T1000 (cell line): Measurements from ENCODE around the gene NCKIPSD.
"Not testable (repeated sequence)": the region's sequence is repeated elsewhere in the genome, so short reads cannot be mapped to it uniquely, and the experiment has no call there.

ENCODE experiments used
- DNase-seq: peaks from one replicate; lab custom pipeline; 2025; ENCODE audit warnings: mixed read lengths; lab: John Stamatoyannopoulos, UW

NCKIPSD gene

DNA sequence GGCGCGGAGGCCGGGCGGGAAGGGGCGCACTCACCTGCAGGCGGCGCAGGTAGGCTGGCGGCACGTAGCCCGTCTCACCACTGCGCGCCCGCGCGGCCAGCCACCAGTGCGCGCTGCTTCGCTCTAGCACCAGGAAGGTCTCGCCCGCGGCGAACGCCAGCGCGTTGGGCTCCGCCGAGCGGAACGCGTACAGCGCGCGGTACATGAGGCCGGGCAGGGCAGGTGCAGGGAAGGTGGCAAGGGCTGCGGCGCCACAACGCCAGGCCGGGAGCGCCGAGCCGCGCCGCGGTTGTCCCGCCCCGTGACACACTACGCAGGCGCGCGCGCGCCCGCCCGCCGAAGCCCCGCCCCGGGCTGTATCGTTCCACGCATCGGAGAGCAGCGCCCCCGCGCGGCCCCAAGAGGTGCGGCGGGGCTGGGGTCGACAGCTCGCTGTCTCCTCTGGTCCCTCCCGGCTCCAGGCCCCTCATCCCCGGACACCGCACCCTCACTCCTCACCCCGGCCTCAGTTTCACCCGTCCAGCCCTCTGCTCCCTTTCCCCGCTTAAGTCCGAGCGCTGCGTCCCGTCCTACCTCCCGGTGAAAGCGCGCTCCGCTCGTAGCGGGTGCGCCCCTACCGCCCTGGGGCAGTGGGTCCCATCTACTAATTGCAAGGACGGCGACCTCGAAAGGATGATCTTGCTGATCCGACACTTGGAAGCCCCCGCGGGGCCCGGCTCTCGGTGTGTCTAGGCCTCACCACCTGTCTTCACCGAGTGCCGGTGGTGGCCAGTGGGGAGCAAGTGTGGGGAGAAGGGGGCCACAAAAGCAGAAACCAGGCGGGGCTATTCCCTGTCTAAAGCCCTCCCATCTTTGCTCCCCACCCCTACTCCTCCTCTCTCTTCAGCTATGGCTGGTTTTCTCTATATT, at the start of gene NCKIPSD:
Gene NCKIPSD (minus strand): TSS at position 313 of the 909 bp plus-strand sequence. CDS start 108 bp downstream, at position 205.
- peak; percentile 83 for DNase-seq

DNA sequence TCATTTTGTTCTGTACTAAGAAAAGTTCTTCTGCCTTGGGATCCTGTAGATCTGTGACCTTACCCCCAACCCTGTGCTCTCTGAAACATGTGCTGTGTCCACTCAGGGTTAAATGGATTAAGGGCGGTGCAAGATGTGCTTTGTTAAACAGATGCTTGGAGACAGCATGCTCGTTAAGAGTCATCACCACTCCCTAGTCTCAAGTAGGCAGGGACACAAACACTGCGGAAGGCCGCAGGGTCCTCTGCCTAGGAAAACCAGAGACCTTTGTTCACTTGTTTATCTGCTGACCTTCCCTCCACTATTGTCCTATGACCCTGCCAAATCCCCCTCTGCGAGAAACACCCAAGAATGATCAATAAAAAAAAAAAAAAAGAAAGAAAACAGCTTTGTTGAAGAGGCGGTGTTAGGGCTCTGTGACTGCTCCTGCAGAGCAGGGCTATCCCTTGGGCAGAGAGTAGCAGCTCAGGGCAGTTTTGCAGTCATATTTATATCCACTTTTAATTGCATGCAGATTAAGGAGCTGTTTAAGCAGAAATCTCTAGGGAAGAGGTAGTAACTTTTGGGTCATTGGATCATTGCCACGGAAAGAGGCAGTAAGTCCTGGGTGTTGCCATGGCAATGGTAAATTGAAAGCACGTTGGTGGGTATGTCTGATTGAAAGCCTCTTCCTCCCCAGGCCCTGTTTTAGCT, 49.5 kb upstream of the NCKIPSD start:
- not testable (repeated sequence) for DNase-seq

DNA sequence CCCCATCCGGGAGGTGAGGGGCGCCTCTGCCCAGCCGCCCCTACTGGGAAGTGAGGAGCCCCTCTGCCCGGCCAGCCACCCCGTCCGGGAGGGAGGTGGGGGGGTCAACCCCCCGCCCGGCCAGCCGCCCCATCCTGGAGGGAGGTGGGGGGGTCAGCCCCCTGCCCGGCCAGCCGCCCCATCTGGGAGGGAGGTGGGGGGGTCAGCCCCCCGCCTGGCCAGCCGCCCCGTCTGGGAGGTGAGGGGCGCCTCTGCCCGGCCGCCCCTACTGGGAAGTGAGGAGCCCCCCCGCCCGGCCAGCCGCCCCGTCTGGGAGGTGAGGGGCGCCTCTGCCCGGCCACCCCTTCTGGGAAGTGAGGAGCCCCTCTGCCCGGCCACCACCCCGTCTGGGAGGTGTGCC, 48.8 kb upstream of the NCKIPSD start:
- DNase-seq = not testable (repeated sequence)

DNA sequence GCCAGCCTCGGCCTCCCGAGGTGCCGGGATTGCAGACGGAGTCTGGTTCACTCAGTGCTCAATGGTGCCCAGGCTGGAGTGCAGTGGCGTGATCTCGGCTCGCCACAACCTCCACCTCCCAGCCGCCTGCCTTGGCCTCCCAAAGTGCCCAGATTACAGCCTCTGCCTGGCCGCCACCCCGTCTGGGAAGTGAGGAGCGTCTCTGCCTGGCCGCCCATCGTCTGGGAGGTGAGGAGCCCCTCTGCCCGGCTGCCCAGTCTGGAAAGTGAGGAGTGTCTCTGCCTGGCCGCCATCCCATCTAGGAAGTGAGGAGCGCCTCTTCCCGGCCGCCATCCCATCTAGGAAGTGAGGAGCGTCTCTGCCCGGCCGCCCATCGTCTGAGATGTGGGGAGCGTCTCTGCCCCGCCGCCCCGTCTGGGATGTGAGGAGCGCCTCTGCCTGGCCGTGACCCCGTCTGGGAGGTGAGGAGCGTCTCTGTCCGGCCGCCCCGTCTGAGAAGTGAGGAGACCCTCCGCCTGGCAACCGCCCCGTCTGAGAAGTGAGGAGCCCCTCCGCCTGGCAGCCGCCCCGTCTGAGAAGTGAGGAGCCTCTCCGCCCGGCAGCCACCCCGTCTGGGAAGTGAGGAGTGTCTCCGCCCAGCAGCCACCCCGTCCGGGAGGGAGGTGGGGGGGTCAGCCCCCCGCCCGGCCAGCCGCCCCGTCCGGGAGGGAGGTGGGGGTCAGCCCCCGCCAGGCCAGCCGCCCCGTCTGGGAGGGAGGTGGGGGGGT, 48.2 kb upstream of the NCKIPSD start:
- DNase-seq = not testable (repeated sequence)

DNA sequence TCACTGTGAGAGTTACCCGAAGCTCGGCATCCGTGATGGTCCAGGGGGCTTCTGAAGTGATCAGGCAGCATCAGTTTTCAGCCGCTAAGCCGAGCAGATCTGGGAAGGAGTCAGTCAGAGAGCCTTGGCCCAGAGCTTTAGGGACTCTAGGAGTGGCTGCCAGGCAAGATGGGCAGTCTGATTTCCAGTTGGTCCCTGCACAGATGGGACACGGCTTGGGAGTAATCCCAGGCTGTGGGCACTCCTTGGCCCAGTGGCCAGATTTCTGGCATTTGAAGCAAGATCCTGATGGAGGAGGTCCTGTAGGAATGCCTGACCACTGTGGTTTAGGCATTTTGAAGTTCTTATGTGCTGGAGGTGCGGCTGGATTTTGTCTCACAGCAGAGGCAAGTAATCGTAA, 41.8 kb upstream of the NCKIPSD start:
- no peak for DNase-seq

DNA sequence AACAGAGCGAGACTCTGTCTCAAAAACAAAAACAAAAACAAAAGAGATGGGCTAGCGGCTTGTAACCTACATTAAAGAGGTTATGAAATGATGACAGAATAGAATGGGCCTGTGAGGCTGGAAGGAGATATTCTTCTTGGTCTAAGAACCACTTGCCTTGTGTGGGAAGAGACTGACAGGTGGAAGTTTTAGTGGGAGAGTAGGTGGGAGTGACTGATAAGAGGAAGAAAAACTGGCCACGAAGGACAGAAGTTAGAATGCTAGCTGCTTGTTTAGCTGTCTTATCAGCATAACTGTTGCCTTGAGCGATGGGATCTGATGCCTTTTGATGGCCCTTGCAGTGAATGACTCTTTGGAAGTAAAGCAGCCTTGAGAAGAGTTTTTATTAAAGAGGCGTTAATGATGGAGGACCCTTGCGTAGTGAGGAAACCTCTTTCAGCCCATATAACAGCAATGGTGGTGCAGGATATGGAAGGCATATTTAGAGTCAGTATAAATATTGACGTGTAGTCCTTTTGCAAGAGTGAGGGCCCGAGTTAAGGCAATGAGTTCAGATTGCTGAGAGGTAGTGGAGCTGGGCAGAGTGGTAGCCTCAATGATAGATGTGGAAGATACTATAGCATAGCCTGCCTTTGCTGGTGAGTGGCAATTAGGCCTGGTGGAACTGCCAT, 39.6 kb upstream of the NCKIPSD start:
- DNase-seq = not testable (repeated sequence)

DNA sequence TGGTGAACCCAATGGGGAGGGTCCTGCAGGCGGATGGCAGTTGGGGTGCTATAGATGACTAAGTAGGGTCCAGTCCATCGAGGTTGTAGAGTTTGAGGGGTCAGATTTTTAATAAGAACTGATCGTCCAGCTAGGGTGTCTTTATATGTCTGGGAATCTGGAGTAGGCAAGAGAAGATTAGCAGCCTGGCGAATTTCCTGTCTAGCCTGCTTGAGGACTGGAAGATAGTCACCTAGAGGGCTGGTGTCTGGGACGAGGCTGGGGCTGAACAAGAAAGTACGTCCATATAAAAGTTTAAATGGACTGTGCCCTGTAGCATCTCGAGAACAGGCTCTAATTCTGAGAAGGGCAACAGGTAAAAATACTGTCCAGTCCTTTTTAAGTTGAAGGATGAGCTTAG, 38.0 kb upstream of the NCKIPSD start:
- DNase-seq = no peak

DNA sequence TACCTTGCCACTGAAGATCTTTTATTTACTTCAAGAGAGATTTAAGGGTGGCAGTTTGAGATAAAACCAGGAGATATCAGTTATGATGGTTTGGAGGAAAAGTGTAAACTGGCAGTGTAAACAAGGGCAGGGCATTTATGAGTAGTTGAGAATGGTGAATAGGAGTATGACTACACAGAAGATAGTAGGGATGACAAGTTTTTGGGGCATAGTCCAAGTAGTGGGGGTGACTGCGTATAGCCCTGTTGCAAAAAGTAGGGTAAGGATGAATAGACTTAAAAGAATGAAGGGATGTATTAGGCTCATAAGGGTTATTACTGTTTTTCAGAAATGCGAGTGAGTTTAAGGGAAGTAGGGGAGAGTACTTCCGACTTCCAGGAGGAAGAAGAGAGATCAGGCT, 37.6 kb upstream of the NCKIPSD start:
- DNase-seq = not testable (repeated sequence)

DNA sequence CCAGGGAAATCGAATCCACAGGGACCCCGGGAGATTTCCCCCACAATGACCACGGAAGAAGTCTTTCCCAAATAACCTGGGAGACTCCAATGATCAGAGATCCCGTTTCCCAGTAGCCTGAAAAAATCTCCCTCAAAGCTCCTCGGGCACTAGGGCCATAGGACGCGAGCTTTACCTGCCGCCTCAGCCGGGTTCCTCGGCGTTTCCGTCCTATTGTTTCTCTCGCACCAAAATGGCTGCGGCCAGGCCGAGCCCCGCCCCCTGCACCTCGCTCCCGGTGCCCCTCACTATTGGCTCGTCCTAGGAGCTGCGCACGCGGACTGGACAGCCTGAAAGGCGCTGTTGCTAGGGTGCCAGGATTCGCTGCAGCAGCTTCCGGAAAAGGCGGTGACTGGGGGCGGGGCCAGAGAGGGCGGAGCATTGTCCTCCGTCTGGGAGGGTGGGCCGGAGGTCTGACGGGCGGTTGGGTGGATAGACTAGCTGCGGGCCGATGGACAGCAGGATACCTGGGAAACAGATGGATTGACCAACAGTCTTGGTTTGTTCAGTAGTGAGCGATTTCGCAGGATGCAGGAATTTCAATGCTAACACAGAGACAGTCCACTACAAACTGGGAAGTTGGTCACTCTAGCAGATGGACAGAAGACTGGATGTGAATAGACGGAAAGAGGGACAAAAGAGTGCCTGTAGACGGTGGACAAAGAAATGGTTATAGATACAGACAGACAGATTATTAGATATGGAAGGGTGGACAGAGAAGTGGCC, 31.4 kb upstream of the NCKIPSD start, which contains the start of gene IP6K2:
Gene IP6K2 (minus strand): TSS at position 240 of the 765 bp plus-strand sequence. CDS start 21,930 bp downstream, outside the sequence.
- peak; percentile 97 for DNase-seq

DNA sequence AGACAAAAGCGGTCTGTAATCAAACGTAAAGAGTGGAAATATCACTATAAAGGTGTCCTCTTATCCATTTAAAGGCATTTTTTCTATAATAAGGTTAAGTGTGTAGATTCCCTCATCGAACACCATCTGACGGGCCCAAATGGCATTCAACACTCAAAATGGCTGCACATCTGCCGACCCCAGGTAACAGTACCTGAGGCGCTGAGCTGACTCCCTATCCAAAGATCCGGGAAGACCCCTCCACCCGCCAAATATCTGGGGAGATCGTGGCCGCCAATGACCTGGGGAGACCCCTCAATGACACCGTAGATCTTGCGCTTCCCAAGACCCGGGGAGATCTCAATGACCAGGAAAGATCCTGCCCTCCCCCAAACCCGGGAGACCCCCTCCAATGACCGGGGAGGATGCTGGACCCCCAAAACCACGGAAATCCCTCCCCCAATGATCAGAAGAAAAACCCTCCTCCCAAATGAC, 30.8 kb upstream of the NCKIPSD start:
- no peak for DNase-seq

DNA sequence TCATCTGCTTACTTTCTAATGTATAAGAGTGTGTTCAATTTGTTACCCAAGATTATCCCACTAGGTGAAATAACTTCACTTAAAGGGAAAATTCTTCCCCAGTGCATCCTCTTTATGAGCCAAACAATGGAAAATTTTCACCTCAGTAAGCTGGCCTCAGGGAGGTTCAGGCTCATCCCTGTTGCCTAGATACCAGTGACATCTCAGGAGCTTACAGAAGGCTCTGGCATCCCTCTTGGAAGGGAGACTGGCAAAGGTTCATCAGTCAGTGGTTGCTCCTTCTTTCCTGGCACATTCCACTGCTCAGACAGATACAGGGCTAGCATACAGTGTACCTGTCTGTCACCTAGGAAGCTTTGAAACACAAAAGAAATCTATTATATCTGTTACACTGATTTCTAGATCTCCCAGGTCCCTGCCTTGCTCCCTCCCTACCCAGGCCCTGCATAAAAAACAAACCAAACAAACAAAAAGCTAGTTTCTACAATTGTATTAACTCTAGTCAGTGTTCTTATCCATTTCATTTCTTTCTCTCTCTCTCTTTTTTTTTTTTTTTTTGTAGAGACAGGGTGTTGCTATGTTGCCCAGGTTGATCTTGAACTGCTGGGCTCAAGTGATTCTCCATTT, 29.6 kb upstream of the NCKIPSD start:
- DNase-seq = no peak

DNA sequence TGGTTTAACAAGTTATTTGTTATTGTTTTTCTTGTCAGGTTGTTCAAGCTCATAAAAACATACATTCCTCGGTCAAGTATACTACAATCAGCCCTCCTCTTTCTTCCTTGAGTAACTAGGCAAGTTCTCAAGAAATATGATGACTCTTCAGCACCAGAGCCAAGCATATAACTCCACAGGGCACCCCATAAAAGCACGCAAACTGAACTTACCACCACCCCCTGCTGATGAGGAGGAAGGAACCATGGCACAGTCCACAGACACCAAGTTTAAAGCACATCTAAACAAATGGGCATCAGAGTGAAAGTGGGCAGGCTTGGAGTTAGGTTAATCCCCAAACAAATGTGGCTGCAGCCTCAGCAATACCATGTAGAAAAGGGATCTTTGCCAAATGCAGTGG, 26.0 kb upstream of the NCKIPSD start:
- no peak for DNase-seq

DNA sequence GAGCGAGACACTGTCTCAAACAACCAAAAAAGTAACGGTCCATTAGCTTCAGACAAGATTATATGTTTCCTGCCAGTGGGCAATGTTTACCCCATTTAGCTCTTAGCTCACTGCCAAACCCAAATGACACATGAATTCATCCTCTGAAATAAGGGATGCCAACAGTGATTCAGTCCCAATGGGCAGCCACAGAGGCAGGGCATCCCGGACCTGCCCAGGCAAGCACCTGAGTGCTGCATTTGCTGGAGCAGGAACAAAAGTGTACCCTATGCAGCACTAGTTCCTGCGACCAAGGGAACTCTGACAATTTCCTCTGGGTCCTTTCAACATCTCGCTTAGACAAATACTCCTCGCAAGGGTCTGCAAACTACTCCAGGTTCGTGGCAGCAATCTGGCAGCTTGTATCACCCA, 23.3 kb upstream of the NCKIPSD start:
- DNase-seq = no peak

DNA sequence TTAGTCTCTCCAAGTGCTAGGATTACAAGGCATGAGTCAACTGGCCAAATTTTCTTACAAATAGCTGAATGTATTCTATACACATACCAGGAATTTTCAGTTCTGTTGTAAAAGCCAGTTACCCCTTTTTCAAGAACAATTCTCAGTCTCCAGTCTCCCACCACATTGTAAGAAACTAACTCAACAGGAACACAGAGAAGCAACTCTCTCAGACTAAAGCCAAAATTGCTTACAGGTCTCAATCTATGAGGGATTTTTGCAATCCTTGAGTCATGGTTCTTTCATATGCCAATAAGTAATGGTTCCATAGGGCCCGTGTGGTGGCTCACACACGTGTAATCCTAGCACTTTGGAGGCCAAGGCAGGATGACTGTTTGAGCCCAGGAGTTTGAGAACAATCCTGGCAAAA, 22.8 kb upstream of the NCKIPSD start:
- DNase-seq = no peak

DNA sequence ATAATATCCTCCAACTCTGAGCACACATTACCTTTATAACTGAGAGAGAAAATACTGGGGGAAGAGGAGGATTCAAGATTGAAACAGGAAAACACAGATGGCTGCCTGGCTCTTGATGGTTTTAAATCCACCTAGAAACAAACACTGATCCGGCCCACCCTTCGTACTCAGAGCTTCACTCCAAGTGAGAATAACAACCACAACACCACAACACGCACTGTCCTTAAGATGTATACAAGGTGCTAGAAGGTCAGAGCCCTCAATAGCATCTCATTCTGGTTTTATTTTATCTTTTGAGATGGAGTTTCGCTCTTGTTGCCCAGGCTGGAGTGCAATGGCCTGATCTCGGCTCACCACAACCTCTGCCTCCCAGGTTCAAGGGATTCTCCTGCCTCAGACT, 21.4 kb upstream of the NCKIPSD start:
- no peak for DNase-seq

DNA sequence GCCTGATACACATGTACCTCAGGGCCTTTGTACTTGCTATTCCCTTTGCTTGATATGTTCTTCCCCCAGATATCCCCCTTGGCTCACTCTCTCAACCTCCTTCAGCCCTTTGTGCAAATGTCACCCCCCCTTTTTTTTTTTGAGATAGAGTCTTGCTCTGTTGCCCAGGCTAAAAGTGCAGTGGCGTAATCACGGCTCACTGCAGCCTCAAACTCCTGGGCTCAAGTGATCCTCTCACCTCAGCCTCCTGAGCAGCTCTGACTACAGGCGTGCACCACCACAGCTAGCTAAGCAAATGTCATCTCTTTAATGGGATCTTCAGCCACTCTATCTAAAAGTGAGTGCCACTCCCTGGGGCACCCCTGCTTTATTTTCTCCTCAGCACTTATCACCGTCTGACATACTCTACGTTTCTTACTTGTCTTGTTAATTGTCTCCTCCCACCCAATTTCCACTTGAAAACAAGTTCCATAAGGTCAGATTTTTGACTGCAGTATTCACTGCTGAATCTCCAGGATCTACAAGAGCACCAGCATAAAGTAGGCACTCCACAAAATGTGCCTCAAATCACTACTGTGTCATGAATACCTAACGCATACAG, 16.7 kb upstream of the NCKIPSD start:
- DNase-seq = no peak

DNA sequence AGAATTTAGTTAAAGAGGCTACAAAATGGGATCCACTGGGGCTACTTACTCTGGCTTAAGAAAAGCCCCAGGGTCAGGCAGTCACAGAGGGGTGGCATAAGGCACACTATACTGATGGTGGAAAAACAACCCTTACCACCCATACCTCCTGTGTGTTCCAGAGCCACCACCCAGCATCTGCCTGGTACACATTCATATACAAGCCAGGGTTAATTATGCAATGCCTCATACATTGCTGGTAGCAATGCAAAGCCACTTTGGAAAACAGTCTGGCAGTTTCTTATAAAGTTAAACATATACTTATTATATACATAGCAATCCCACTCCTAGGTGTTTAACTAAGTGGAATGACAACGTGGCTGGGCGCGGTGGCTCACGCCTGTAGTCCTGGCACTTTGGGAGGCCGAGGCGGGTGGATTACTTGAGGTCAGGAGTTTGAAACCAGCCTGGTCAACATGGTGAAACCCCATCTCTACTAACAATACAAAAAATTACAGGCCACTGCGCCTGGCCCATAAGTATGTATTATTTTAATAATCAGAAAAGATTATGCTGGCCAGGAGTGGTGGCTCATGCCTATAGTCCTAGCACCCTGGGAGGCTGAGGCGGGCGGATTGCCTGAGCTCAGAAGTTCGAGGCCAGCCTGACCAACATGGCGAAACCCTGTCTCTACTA, 15.2 kb upstream of the NCKIPSD start:
- no peak for DNase-seq

DNA sequence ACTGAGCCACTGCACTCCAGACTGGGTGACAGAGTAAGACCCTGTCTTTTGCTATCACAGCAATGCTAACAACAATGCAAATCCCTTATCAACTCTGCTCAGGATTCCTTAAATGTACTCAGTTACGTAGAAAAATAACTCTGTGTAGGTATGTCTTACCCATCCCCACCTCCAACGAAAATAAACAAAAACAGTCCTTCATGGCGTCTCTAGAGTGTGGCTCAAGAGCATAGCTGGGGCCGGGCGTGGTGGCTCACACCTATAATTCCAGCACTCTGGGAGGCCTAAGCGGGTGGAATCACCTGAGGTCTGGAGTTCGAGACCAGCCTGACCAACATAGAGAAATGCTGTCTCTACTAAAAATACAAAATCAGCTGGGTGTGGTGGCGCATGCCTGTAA, 13.2 kb upstream of the NCKIPSD start:
- no peak for DNase-seq

DNA sequence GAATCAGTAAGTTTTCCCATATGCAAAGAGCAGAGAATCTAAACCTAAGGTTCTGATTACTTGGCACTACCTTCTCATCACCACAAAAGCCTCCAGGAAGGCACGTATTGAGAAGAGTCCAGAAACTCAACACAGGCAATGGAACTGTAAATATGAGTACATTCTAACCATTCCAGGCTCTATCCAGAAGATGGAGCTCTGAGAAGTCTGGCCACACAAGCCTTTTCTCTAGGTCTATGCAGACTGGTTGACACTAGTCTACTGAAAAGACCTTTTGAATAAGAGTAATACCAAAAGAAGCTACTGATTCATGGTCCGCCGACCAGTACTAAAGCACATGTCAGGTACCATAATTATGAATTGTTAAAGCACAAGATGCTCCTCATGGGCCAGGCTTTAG, 12.2 kb upstream of the NCKIPSD start:
- DNase-seq = no peak
